K562 (cell line): ENCODE data around the gene RNF11. TPM values are rescaled to one million over a fixed set of nuclear protein-coding genes. Genes with fewer than 3 reads are reported as not detected.

Experiments
- ATF7 ChIP-seq: fragments of 450-650 bp; IDR thresholded peaks from 2 replicates; pipeline ENCODE4 v1.7.1; 2014; ENCODE audit warnings: mild to moderate bottlenecking, moderate library complexity
- HDGF ChIP-seq: fragments of 450-650 bp; IDR thresholded peaks from 2 replicates; pipeline ENCODE4 v1.6.1; 2016
- MAZ ChIP-seq, 2 experiments: fragments of 450-650 bp in 1 of 2; sonication (generic) in 1 of 2; formaldehyde crosslinking; IDR thresholded peaks in 1 of 2; conservative IDR thresholded peaks in 1 of 2; 2 replicates each; pipeline versions ENCODE4 v1.4.0 to v1.5.0; 2020; ENCODE audit warnings: mild to moderate bottlenecking in 1 of 2, missing genetic modification reagents in 1 of 2
- MBD1 ChIP-seq: fragments of 250-450 bp; sonication (Bioruptor Pico); IDR thresholded peaks from 2 replicates; pipeline ENCODE4 v1.8.0; 2022; ENCODE audit warnings: inconsistent platforms
- SNRNP70 ChIP-seq: fragments of 200-400 bp; formaldehyde crosslinking; optimal IDR thresholded peaks from 2 replicates; pipeline ENCODE3; 2017; ENCODE audit warnings: low read depth, low read length
- STAT6 ChIP-seq: sonication (generic); formaldehyde crosslinking; IDR thresholded peaks from 2 replicates; pipeline ENCODE4 v1.8.1; 2023; ENCODE audit warnings: mild to moderate bottlenecking, missing genetic modification reagents
- TAF15 ChIP-seq: fragments of 200-400 bp; formaldehyde crosslinking; IDR thresholded peaks from 2 replicates; pipeline ENCODE4 v1.6.1; 2017; ENCODE audit warnings: mild to moderate bottlenecking, low read depth, low read length, moderate library complexity
- USF1 ChIP-seq: sonication (generic); formaldehyde crosslinking; IDR thresholded peaks from 2 replicates; pipeline ENCODE4 v1.9.0; 2022; ENCODE audit warnings: mild to moderate bottlenecking, missing genetic modification reagents
- ZBTB40 ChIP-seq, 2 experiments: fragments of 450-650 bp in 1 of 2; sonication (generic) in 1 of 2; formaldehyde crosslinking in 1 of 2; IDR thresholded peaks; 2 replicates each; pipeline versions ENCODE4 v1.7.1 to v1.9.0; 2016 to 2022; ENCODE audit warnings: inconsistent platforms in 1 of 2, mild to moderate bottlenecking in 1 of 2, missing genetic modification reagents in 1 of 2
- ZFP30 ChIP-seq: fragments of 250-450 bp; sonication (Bioruptor Pico); IDR thresholded peaks from 2 replicates; pipeline ENCODE4 v1.8.0; 2022; ENCODE audit warnings: moderate library complexity, mild to moderate bottlenecking, inconsistent platforms, borderline replicate concordance
- ZNF282 ChIP-seq: sonication (generic); formaldehyde crosslinking; IDR thresholded peaks from 2 replicates; pipeline ENCODE4 v1.8.1; 2023; ENCODE audit warnings: missing genetic modification reagents
- ZNF561 ChIP-seq: fragments of 450-650 bp; formaldehyde crosslinking; conservative IDR thresholded peaks from 2 replicates; pipeline ENCODE4 v1.4.0; 2020; ENCODE audit warnings: mild to moderate bottlenecking, moderate library complexity
- polyA plus RNA-seq, 8 experiments: library from polyadenylated mRNA; depleted of rRNA in 4 of 8; stranded (reverse) in 5 of 8; unstranded in 3 of 8; fragments of >200 nt; fragmentation: Nextera tagmentation in 2 of 8; fragmentation: Illumina TruSeq in 1 of 8; extraction: Ambion mirVana in 2 of 8; extraction: Trizol in 1 of 8; gene quantifications; 2 replicates each; pipeline versions ENCODE4 v1.2.1 to v1.2.3, GENCODE V29; 2011 to 2014; ENCODE audit warnings: inconsistent platforms in 1 of 8, missing spikeins in 1 of 8
- total RNA-seq, 7 experiments: library from RNA; depleted of rRNA in 6 of 7; stranded (reverse); fragments of >200 nt in 6 of 7; fragmentation: Illumina TruSeq in 2 of 7; extraction: Trizol in 2 of 7; gene quantifications; 2 replicates each; pipeline versions ENCODE4 v1.2.1 to v1.2.3, GENCODE V29; 2011 to 2021; ENCODE audit warnings: low replicate concordance in 1 of 7

RNF11 gene
- total and polyA plus RNA-seq, 9 of the 15 experiments (the other 6 are each of a cell fraction or from before 2014, with no cell fraction given) = 5.7 to 34.3 (median 23.1) TPM

GRCh38 chr1:51234721-51235425 is 1.2 kb upstream of the RNF11 start (continued):
- TF ChIP-seq ZBTB40 (IDR thresholded peaks at IDR 0.05) (no peak), ZBTB40 (CRISPR knock-in tag; IDR thresholded peaks at IDR 0.05) (no peak), HDGF (0 out of 2 replicates have a peak, but pooled peaks have one; percentile 33), ZNF282 (no peak), ZNF561 (CRISPR knock-in tag) (no peak), ZFP30 (CRISPR knock-in tag) (no peak), MBD1 (CRISPR knock-in tag) (no peak), TAF15 (no peak), STAT6 (CRISPR knock-in tag) (0 out of 2 replicates have a peak, but pooled peaks have one; percentile 31), SNRNP70 (no peak), USF1 (CRISPR knock-in tag) (no peak), ATF7 (no peak), MAZ (CRISPR knock-in tag; conservative IDR thresholded peaks at IDR 0.05 in 1 of 2, IDR thresholded peaks at IDR 0.05 in 1 of 2) (peak in 1 of 2 experiments; percentile 39; a peak in 1 of 4 replicates)
